Karpas-422 (cell line): Measurements from ENCODE around the gene PSMB10. TPM values are rescaled to one million over a fixed set of nuclear protein-coding genes. Genes with fewer than 3 reads are reported as not detected.

Source experiments
- DNase-seq: peaks from one replicate; pipeline ENCODE4 v3.0.0-alpha.2; 2015
- H2AFZ ChIP-seq: fragments of 200-600 bp; sonication (generic); 2 replicates; pipeline ENCODE4 v1.6.1; 2014; ENCODE audit warnings: antibody characterized with exemption, low read length, mixed read lengths
- H3K27ac ChIP-seq: fragments of 200-600 bp; sonication (generic); 2 replicates; pipeline ENCODE4 v1.5.1; 2014; ENCODE audit warnings: mild to moderate bottlenecking, low read length, moderate library complexity
- H3K27me3 ChIP-seq: fragments of 200-600 bp; sonication (generic); 2 replicates; pipeline ENCODE4 v1.6.1; 2014; ENCODE audit warnings: low read length, mixed read lengths
- H3K36me3 ChIP-seq: fragments of 200-600 bp; sonication (generic); 2 replicates; pipeline ENCODE4 v1.6.1; 2014; ENCODE audit warnings: low read length, mixed read lengths; ENCODE audit not compliant: insufficient read depth
- H3K4me1 ChIP-seq: fragments of 200-600 bp; sonication (generic); 2 replicates; pipeline ENCODE4 v1.6.1; 2014; ENCODE audit warnings: mild to moderate bottlenecking, low read length, mixed read lengths
- H3K4me2 ChIP-seq: fragments of 200-600 bp; sonication (generic); 2 replicates; pipeline ENCODE4 v1.6.1; 2014; ENCODE audit warnings: low read length, low read depth, mild to moderate bottlenecking; ENCODE audit not compliant: poor library complexity, severe bottlenecking
- H3K4me3 ChIP-seq: fragments of 200-600 bp; sonication (generic); 2 replicates; pipeline ENCODE4 v1.5.1; 2014; ENCODE audit warnings: mild to moderate bottlenecking, antibody characterized with exemption, low read length, mixed read lengths
- H3K79me2 ChIP-seq: fragments of 200-600 bp; sonication (generic); 2 replicates; pipeline ENCODE4 v1.6.1; 2014; ENCODE audit warnings: mild to moderate bottlenecking, low read length, mixed read lengths
- H3K9ac ChIP-seq: fragments of 200-600 bp; sonication (generic); 2 replicates; pipeline ENCODE4 v1.6.0; 2014; ENCODE audit warnings: low read length
- H3K9me2 ChIP-seq: fragments of 200-600 bp; sonication (generic), shearing (Covaris generic); replicated peaks from 2 replicates; pipeline ENCODE4 v1.6.0; 2014; ENCODE audit warnings: mild to moderate bottlenecking, low read length, moderate library complexity; ENCODE audit not compliant: insufficient read depth
- H3K9me3 ChIP-seq: fragments of 300-700, 200-600 bp; sonication (generic); 2 replicates; pipeline ENCODE4 v1.6.1; 2014; ENCODE audit warnings: low read length, mixed read lengths
- H4K20me1 ChIP-seq: fragments of 200-600 bp; sonication (generic); 2 replicates; pipeline ENCODE4 v1.6.1; 2014; ENCODE audit warnings: mild to moderate bottlenecking, antibody characterized with exemption, low read length, low read depth; ENCODE audit not compliant: insufficient read depth
- total RNA-seq: library from RNA; depleted of rRNA; stranded (reverse); fragments of >200 nt; shearing (Covaris generic); gene quantifications from 2 replicates; pipeline ENCODE4 v1.2.3, GENCODE V29; 2014; ENCODE audit warnings: low replicate concordance

Gene PSMB10
- total RNA-seq, 1 experiment from 2014 or later: 92.4 TPM

DNA sequence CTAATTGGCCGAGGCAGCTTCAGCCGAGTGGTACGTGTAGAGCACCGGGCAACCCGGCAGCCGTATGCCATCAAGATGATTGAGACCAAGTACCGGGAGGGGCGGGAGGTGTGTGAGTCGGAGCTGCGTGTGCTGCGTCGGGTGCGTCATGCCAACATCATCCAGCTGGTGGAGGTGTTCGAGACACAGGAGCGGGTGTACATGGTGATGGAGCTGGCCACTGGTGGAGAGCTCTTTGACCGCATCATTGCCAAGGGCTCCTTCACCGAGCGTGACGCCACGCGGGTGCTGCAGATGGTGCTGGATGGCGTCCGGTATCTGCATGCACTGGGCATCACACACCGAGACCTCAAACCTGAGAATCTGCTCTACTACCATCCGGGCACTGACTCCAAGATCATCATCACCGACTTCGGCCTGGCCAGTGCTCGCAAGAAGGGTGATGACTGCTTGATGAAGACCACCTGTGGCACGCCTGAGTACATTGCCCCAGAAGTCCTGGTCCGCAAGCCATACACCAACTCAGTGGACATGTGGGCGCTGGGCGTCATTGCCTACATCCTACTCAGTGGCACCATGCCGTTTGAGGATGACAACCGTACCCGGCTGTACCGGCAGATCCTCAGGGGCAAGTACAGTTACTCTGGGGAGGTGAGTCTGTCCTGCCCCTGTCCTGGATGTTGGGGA is 27.5 kb downstream of the PSMB10 start:
- no peaks in the 10 kb centered on the region for H3K9me3 ChIP-seq
- H3K4me1 ChIP-seq: peaks cover 8% of the 10 kb centered on the region
- H4K20me1 ChIP-seq: no peaks in the 10 kb centered on the region
- peaks cover 4% of the 10 kb centered on the region; the same call in 1 of the 2 replicates for H3K79me2 ChIP-seq
- H3K27me3 ChIP-seq: no peaks in the 10 kb centered on the region
- no peak overlapping the region for H3K9ac ChIP-seq
- no peak overlapping the region for H3K4me2 ChIP-seq
- DNase-seq: no peak
- no peak overlapping the region for H3K27ac ChIP-seq
- H3K36me3 ChIP-seq: no peaks in the 10 kb centered on the region
- H3K4me3 ChIP-seq: no peak overlapping the region
- H3K9me2 ChIP-seq: no peaks in the 10 kb centered on the region
- H2AFZ ChIP-seq: no peak overlapping the region

DNA sequence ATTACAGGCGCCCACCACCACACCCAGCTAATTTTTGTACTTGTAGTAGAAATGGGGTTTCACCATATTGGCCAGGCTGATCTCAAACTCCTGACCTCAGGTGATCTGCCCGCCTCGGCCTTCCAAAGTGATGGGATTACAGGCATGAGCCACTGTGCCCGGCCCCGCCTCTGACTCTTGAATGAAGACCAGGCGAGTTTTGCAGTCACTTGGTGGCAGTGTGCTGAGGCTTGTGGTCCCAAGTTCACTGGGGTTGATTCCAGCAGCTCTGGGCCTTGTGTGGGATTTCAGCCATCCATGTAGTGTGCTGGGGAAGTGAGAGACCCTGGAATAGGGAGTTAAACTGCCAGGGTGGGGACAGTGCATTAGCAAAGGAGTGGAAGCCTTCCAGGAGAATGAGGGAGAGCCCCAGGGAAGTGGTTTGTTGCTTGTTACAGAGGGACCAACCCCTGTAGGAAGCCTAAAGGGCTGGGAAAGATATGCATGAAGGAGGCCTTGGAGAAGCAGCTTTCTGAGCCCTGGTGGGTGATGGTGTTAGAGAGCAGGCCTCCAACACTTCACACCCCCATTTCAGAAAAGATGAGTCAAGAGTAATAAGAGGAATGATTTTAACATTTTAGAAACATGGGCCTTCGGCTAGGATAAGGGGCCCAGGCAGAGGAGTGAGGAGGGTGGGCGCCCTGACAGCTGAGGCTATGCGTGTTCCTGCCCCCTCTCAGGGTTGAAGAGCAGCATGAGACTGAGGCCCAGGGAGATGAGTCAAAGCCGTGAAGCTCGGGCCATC is 29.1 kb downstream of the PSMB10 start:
- Histone ChIP-seq H3K27ac (no peak overlapping the region), H3K79me2 (peaks cover 4% of the 10 kb centered on the region; the same call in 1 of the 2 replicates), H3K9me3 (no peaks in the 10 kb centered on the region), H3K36me3 (no peaks in the 10 kb centered on the region), H4K20me1 (no peaks in the 10 kb centered on the region), H3K4me1 (peaks cover 8% of the 10 kb centered on the region), H3K27me3 (no peaks in the 10 kb centered on the region), H3K4me3 (no peak overlapping the region), H3K9me2 (no peaks in the 10 kb centered on the region), H3K4me2 (no peak overlapping the region), H2AFZ (no peak overlapping the region), H3K9ac (no peak overlapping the region)
- DNase-seq: no peak

DNA sequence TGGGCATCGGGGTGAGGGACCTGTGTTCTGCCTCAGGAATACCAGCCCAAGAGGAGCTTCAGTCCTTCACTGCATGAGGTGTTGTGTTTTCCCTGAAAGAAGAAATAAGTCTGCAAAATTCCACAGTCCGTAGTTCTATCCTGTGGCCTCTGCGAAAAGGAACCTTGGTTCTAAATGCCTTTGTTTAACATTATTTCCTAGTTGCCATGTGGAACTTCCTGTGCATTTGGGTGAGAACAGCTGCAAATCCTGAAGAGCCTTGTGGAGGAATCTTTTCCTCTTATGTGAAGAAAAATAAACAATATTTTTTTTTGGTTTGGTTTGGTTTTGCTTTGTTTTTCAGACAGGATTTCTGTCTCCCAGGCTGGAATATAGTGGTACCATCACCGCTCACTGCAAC is 33.8 kb downstream of the PSMB10 start:
- no peak overlapping the region for H3K27ac ChIP-seq
- no peak overlapping the region for H3K4me3 ChIP-seq
- H3K27me3 ChIP-seq: no peaks in the 10 kb centered on the region
- H3K36me3 ChIP-seq: no peaks in the 10 kb centered on the region
- no peak overlapping the region for H3K9ac ChIP-seq
- H2AFZ ChIP-seq: no peak overlapping the region
- H3K4me1 ChIP-seq: no peaks in the 10 kb centered on the region
- H3K9me3 ChIP-seq: no peaks in the 10 kb centered on the region
- DNase-seq: no peak
- peaks cover 26% of the 10 kb centered on the region for H3K79me2 ChIP-seq
- H4K20me1 ChIP-seq: no peaks in the 10 kb centered on the region
- H3K4me2 ChIP-seq: no peak overlapping the region
- no peaks in the 10 kb centered on the region for H3K9me2 ChIP-seq

DNA sequence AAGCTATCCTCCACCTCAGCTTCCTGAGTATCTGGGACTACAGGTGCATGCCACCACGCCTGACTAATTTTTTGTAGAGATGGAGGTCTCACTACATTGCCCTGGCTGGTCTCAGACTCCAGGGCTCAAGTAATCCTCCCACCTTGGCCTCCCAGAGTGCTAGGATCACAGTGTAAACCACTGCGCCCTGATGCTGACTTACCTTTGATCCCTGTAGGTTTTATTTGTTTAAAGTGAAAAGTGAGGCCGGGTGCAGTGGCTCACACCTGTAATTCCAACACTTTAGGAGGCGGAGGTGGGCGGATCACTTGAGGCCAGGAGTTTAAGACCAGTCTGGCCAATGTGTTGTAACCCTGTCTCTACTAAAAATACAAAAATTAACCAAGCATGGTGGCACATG is 34.9 kb downstream of the PSMB10 start:
- H3K27ac ChIP-seq: no peak overlapping the region
- no peak for DNase-seq
- no peak overlapping the region for H3K4me3 ChIP-seq
- no peak overlapping the region for H3K9ac ChIP-seq
- H3K27me3 ChIP-seq: no peaks in the 10 kb centered on the region
- H3K4me1 ChIP-seq: no peaks in the 10 kb centered on the region
- H3K4me2 ChIP-seq: no peak overlapping the region
- H3K9me2 ChIP-seq: no peaks in the 10 kb centered on the region
- H2AFZ ChIP-seq: no peak overlapping the region
- H3K9me3 ChIP-seq: no peaks in the 10 kb centered on the region
- H4K20me1 ChIP-seq: no peaks in the 10 kb centered on the region
- no peaks in the 10 kb centered on the region for H3K36me3 ChIP-seq
- peaks cover 37% of the 10 kb centered on the region for H3K79me2 ChIP-seq

DNA sequence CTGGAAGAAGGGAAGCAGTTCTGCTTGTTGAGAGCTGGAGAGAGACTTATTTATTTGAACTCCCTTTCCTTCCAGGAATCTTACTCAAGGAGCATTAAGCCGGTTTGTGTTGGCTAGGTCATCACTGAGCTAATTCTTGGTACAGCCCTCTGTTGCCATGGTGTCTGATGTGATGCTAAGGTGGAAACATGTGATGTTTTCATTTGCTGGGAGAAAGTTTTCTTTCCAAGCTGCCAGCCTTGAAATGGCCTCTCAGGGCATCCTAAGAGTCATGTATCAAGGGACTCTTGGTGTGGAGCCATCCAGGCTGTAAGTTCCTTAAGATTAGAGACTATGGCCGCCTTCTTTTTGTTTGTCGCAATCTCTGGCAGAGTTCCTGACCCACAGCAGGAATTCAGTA is 39.4 kb downstream of the PSMB10 start:
- H3K9me3 ChIP-seq: no peaks in the 10 kb centered on the region
- H3K4me1 ChIP-seq: peaks cover 15% of the 10 kb centered on the region
- no peaks in the 10 kb centered on the region for H3K9me2 ChIP-seq
- H3K4me2 ChIP-seq: no peak overlapping the region
- no peak overlapping the region for H3K27ac ChIP-seq
- H2AFZ ChIP-seq: no peak overlapping the region
- no peaks in the 10 kb centered on the region for H3K27me3 ChIP-seq
- H3K79me2 ChIP-seq: peaks cover 73% of the 10 kb centered on the region
- no peaks in the 10 kb centered on the region for H4K20me1 ChIP-seq
- DNase-seq: no peak
- H3K36me3 ChIP-seq: no peaks in the 10 kb centered on the region
- no peak overlapping the region for H3K9ac ChIP-seq
- no peak overlapping the region for H3K4me3 ChIP-seq

DNA sequence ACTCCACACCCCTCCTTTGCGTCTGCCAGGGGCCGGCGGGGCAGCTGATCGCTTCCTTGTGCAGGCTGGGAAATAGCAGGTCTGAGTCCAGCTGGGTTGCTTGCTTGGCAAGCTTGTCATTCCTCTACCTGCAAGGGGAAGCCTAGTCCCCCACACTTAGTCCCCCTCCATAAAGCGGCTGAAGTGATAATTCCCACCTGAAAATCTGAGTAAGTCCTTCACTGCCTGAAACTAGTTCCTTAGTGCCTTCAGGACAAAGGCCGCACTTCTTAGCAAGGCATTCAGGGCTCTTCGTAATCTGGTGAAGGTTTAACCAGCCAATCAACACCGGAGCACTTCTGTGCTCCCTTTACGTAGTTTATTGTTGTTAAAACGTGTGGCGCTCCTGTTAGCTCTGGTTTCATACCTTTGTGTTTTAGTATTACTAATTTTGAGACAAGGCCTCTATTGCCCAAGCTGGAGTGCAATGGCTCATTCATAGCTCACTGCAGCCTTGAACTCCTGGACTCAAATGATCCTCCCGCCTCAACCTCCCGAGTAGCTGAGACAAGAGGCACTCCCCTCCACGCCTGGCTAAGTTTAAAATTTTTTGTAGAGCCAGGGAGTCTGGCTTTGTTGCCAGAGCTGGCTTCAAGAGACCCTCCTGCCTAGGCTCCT is 42.8 kb downstream of the PSMB10 start:
- H3K4me3 ChIP-seq: peak overlapping the region; percentile 93
- peaks cover 54% of the 10 kb centered on the region for H3K79me2 ChIP-seq
- DNase-seq: peak; percentile 62

DNA sequence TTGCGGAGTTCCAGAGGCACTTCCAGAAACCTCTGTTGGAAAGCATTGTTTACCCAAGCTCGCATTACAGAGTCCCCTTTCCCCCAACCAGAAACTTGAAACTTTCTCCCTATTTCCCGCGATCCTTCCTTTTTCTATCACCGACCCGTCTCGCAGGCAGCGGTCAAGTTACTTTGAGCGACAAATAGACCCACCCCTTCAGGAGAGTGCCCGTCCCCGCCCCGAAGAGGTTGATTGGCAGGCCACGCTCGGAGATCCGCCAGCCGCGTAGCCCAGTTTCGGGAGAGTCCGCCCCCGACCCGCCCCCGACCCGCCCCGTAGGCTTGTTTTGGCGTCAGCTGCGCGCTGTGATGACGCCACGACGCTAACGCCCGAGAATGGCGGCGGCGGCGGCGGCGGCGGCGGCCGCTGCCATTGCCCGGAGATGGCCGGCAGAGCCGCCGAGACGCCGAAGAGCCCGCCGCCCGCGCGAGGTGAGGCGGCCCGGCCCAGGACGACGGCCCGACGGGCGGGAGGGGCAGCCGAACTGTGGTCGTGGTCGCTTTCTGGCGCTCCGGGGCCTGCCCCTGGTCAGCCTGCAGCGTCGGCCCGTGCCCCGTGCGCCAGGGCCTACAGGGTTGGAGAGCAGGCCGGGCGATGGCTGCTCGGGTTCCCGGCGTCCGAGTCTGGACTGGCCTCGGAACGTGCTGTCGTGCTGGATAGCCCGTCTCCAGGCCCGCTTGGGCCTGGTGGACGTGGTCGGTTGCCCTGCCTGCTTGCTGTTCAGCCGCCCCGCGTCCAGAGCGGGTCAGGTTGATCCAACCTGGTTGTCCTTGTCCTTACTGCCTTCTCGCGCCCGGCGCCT is 43.5 kb downstream of the PSMB10 start, which contains the start of gene PSKH1:
TSS of gene PSKH1 (plus strand) at position 356 of the 844 bp plus-strand sequence. CDS start 15,496 bp downstream, outside the sequence.
- Histone ChIP-seq H3K4me3 (peak within 1 kb of the TSS; percentile 93), H3K36me3 (no peaks in the 10 kb centered on the region), H2AFZ (0 out of 2 replicates have a peak within 1 kb of the TSS, but pooled peaks have one; percentile 1), H3K4me1 (peaks cover 17% of the 10 kb centered on the region), H3K27ac (peak within 1 kb of the TSS; percentile 61), H3K79me2 (peaks cover 48% of the 10 kb centered on the region), H3K4me2 (peak within 1 kb of the TSS; percentile 86), H3K27me3 (no peaks in the 10 kb centered on the region), H3K9me2 (no peaks in the 10 kb centered on the region), H3K9me3 (no peaks in the 10 kb centered on the region), H3K9ac (peak within 1 kb of the TSS; percentile 89), H4K20me1 (no peaks in the 10 kb centered on the region)
- DNase-seq: peak; percentile 98

More for the DNA sequence above, 42.8 kb downstream of the PSMB10 start:
- peak overlapping the region; percentile 38; the same call in 1 of the 2 replicates for H3K27ac ChIP-seq
- peak overlapping the region; percentile 89 for H3K9ac ChIP-seq
- H3K4me1 ChIP-seq: peaks cover 17% of the 10 kb centered on the region
- no peaks in the 10 kb centered on the region for H3K9me3 ChIP-seq
- no peaks in the 10 kb centered on the region for H3K9me2 ChIP-seq
- no peaks in the 10 kb centered on the region for H4K20me1 ChIP-seq
- H2AFZ ChIP-seq: no peak overlapping the region
- no peaks in the 10 kb centered on the region for H3K36me3 ChIP-seq
- H3K4me2 ChIP-seq: peak overlapping the region; percentile 86
- H3K27me3 ChIP-seq: no peaks in the 10 kb centered on the region
